ENCODE data around the gene APH1B.

DNA sequence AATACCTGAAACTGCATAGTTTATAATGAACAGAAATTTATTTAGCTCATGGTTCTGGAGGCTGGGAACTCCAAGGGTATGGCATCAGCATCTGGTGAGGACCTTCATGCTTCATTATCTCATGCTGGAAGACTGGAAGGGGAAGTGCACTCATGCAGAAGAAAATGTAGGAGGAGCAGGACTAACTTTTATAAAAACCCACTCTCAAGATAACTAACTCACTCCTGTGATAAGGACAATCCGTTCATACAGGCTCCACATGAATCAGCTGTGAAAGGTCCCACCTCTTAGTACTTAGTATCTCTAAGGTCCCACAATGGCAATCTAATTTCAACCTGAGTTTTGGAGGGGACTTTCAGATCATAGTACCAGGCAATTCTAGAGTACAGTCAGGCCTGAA lies 33.6 kb upstream of the APH1B start:
- TF ChIP-seq, protein P1, sequence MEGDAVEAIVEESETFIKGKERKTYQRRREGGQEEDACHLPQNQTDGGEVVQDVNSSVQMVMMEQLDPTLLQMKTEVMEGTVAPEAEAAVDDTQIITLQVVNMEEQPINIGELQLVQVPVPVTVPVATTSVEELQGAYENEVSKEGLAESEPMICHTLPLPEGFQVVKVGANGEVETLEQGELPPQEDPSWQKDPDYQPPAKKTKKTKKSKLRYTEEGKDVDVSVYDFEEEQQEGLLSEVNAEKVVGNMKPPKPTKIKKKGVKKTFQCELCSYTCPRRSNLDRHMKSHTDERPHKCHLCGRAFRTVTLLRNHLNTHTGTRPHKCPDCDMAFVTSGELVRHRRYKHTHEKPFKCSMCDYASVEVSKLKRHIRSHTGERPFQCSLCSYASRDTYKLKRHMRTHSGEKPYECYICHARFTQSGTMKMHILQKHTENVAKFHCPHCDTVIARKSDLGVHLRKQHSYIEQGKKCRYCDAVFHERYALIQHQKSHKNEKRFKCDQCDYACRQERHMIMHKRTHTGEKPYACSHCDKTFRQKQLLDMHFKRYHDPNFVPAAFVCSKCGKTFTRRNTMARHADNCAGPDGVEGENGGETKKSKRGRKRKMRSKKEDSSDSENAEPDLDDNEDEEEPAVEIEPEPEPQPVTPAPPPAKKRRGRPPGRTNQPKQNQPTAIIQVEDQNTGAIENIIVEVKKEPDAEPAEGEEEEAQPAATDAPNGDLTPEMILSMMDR (IDR thresholded peaks at IDR 0.05; ENCODE audit: poor library complexity) = no peak
- TF ChIP-seq EZH2phosphoT487 (IDR thresholded peaks at IDR 0.05; ENCODE audit: low read depth, severe bottlenecking, unreplicated experiment) = no peak

Measured in hepatocyte (in vitro differentiated cells).